ENCODE data around the gene IL7R.
A peak's percentile ranks its signal among the peaks of the same experiment; 100 is the strongest.

Gene IL7R

GRCh38 chr5:35847961-35848360 is 8.7 kb upstream of the IL7R start:
- peaks cover 43% of the 10 kb centered on the region for H3K27me3 ChIP-seq (ENCODE audit: insufficient read depth, low read depth, severe bottlenecking)
- no peak overlapping the region for H3K27ac ChIP-seq
- no peak for DNase-seq
- no peak overlapping the region for H3K4me3 ChIP-seq (ENCODE audit: low read depth, low read length)
- peaks cover 11% of the 10 kb centered on the region for H3K9me3 ChIP-seq (ENCODE audit: severe bottlenecking)
- TF ChIP-seq, protein P1, sequence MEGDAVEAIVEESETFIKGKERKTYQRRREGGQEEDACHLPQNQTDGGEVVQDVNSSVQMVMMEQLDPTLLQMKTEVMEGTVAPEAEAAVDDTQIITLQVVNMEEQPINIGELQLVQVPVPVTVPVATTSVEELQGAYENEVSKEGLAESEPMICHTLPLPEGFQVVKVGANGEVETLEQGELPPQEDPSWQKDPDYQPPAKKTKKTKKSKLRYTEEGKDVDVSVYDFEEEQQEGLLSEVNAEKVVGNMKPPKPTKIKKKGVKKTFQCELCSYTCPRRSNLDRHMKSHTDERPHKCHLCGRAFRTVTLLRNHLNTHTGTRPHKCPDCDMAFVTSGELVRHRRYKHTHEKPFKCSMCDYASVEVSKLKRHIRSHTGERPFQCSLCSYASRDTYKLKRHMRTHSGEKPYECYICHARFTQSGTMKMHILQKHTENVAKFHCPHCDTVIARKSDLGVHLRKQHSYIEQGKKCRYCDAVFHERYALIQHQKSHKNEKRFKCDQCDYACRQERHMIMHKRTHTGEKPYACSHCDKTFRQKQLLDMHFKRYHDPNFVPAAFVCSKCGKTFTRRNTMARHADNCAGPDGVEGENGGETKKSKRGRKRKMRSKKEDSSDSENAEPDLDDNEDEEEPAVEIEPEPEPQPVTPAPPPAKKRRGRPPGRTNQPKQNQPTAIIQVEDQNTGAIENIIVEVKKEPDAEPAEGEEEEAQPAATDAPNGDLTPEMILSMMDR (IDR thresholded peaks at IDR 0.05; ENCODE audit: low read depth, low read length): no peak
- no peaks in the 10 kb centered on the region for H3K36me3 ChIP-seq

DNA sequence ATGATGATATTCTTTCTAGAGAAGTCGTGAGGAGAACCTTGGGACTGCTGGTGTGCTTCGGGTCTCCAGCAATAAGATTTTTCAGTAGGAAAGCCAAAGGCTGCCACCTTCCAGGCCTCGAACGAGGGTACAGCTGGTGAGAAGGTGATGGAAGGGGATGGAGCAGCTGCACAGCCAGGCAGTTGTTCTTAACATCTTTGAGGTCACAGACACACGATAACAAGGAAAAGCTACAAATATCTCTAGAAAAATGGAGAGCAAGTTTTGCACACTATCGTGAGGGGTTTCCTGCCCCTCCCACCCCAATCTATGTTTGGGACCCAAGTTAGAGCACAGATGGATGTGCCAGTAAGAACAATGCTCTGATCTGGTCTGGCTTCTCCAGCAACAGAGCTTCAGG is 6.8 kb upstream of the IL7R start:
- H3K4me3 ChIP-seq (ENCODE audit: low read depth, low read length): no peak overlapping the region
- TF ChIP-seq, protein P1 (IDR thresholded peaks at IDR 0.05; ENCODE audit: low read depth, low read length): no peak
- no peak for DNase-seq
- H3K27me3 ChIP-seq (ENCODE audit: insufficient read depth, low read depth, severe bottlenecking): peaks cover 58% of the 10 kb centered on the region
- no peak overlapping the region for H3K27ac ChIP-seq
- H3K9me3 ChIP-seq (ENCODE audit: severe bottlenecking): peaks cover 11% of the 10 kb centered on the region
- no peaks in the 10 kb centered on the region for H3K36me3 ChIP-seq

- H3K27me3 ChIP-seq (ENCODE audit: insufficient read depth, low read depth, severe bottlenecking): peaks cover 69% of the 10 kb centered on the region
- DNase-seq: no peak
- H3K9me3 ChIP-seq (ENCODE audit: severe bottlenecking): no peaks in the 10 kb centered on the region
- H3K36me3 ChIP-seq: no peaks in the 10 kb centered on the region
- TF ChIP-seq, protein P1 (IDR thresholded peaks at IDR 0.05; ENCODE audit: low read depth, low read length): no peak
- no peak overlapping the region for H3K4me3 ChIP-seq (ENCODE audit: low read depth, low read length)
- H3K27ac ChIP-seq: no peak overlapping the region
Observed at GRCh38 chr5:35850967-35851680, 5.6 kb upstream of the IL7R start.

GRCh38 chr5:35852084-35852734 is 4.5 kb upstream of the IL7R start:
- no peak overlapping the region for H3K4me3 ChIP-seq (ENCODE audit: low read depth, low read length)
- no peak overlapping the region for H3K27ac ChIP-seq
- H3K9me3 ChIP-seq (ENCODE audit: severe bottlenecking): no peaks in the 10 kb centered on the region
- DNase-seq: no peak
- no peaks in the 10 kb centered on the region for H3K36me3 ChIP-seq
- peaks cover 75% of the 10 kb centered on the region for H3K27me3 ChIP-seq (ENCODE audit: insufficient read depth, low read depth, severe bottlenecking)
- TF ChIP-seq, protein P1 (IDR thresholded peaks at IDR 0.05; ENCODE audit: low read depth, low read length): peak; percentile 24

DNA sequence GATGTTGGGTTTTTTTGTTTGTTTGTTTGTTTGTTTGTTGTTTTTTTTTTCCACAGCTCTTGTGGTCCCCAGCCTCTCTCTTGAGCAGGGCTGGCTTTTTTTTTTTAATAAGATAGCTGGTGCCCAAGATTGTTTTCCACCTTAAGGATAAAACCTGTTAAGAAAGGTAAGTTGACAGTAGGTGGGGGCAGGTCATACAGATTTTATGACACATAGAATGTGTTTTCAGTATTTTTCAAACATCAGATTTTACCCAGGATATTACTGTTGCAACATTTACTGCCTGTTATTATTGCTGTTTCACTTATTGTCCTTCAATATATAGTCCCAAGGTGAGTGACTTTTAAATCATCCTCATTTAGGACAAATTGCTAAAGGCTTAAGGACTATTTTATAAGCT is 3.9 kb upstream of the IL7R start:
- no peak overlapping the region for H3K27ac ChIP-seq
- no peak overlapping the region for H3K4me3 ChIP-seq (ENCODE audit: low read depth, low read length)
- TF ChIP-seq, protein P1 (IDR thresholded peaks at IDR 0.05; ENCODE audit: low read depth, low read length): no peak
- H3K9me3 ChIP-seq (ENCODE audit: severe bottlenecking): no peaks in the 10 kb centered on the region
- H3K36me3 ChIP-seq: no peaks in the 10 kb centered on the region
- H3K27me3 ChIP-seq (ENCODE audit: insufficient read depth, low read depth, severe bottlenecking): peaks cover 75% of the 10 kb centered on the region
- no peak for DNase-seq
